ENCODE measurements around the gene TAL1. TPM values are rescaled to one million over a fixed set of nuclear protein-coding genes. Genes with fewer than 3 reads are reported as not detected.
"Not testable (repeated sequence)": the region's sequence is repeated elsewhere in the genome, so short reads cannot be mapped to it uniquely, and the experiment has no call there.

Gene TAL1
- total and polyA plus RNA-seq, 2 experiments from 2014 or later, result not detected

DNA sequence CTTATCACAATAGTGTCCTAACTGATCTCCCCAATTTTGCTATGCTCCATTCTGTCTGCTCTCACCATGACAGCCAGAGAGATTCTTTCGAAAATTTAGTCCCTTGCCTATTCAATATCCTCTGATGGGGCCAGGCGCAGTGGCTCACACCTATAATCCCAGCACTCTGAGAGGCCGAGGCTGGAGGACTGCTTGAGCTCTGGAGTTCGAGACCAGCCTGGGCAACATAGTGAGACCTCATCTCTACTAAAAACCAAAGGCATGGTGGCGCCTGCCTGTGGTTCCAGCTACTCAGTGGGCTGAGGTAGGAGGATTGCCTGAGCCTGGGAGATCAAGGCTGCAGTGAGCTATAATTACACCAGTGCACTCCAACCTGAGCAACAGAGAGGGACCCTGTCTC, 26.1 kb downstream of the TAL1 start (continued):
- TF ChIP-seq, protein P1, sequence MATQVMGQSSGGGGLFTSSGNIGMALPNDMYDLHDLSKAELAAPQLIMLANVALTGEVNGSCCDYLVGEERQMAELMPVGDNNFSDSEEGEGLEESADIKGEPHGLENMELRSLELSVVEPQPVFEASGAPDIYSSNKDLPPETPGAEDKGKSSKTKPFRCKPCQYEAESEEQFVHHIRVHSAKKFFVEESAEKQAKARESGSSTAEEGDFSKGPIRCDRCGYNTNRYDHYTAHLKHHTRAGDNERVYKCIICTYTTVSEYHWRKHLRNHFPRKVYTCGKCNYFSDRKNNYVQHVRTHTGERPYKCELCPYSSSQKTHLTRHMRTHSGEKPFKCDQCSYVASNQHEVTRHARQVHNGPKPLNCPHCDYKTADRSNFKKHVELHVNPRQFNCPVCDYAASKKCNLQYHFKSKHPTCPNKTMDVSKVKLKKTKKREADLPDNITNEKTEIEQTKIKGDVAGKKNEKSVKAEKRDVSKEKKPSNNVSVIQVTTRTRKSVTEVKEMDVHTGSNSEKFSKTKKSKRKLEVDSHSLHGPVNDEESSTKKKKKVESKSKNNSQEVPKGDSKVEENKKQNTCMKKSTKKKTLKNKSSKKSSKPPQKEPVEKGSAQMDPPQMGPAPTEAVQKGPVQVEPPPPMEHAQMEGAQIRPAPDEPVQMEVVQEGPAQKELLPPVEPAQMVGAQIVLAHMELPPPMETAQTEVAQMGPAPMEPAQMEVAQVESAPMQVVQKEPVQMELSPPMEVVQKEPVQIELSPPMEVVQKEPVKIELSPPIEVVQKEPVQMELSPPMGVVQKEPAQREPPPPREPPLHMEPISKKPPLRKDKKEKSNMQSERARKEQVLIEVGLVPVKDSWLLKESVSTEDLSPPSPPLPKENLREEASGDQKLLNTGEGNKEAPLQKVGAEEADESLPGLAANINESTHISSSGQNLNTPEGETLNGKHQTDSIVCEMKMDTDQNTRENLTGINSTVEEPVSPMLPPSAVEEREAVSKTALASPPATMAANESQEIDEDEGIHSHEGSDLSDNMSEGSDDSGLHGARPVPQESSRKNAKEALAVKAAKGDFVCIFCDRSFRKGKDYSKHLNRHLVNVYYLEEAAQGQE (IDR thresholded peaks at IDR 0.05; ENCODE audit: unreplicated experiment), result no peak
- TF ChIP-seq, protein P2, sequence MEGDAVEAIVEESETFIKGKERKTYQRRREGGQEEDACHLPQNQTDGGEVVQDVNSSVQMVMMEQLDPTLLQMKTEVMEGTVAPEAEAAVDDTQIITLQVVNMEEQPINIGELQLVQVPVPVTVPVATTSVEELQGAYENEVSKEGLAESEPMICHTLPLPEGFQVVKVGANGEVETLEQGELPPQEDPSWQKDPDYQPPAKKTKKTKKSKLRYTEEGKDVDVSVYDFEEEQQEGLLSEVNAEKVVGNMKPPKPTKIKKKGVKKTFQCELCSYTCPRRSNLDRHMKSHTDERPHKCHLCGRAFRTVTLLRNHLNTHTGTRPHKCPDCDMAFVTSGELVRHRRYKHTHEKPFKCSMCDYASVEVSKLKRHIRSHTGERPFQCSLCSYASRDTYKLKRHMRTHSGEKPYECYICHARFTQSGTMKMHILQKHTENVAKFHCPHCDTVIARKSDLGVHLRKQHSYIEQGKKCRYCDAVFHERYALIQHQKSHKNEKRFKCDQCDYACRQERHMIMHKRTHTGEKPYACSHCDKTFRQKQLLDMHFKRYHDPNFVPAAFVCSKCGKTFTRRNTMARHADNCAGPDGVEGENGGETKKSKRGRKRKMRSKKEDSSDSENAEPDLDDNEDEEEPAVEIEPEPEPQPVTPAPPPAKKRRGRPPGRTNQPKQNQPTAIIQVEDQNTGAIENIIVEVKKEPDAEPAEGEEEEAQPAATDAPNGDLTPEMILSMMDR (conservative IDR thresholded peaks at IDR 0.05; ENCODE audit: low read depth in 2 of 2), result no peak
- TF ChIP-seq EZH2 (IDR thresholded peaks at IDR 0.05; ENCODE audit: low read depth, unreplicated experiment) (no peak), CREB1 (CRISPR knock-in tag; IDR thresholded peaks at IDR 0.05; ENCODE audit: low read depth) (no peak), STAT1 (IDR thresholded peaks at IDR 0.05; ENCODE audit: unreplicated experiment) (no peak), NANOG (IDR thresholded peaks at IDR 0.05; ENCODE audit: borderline replicate concordance) (no peak)

DNA sequence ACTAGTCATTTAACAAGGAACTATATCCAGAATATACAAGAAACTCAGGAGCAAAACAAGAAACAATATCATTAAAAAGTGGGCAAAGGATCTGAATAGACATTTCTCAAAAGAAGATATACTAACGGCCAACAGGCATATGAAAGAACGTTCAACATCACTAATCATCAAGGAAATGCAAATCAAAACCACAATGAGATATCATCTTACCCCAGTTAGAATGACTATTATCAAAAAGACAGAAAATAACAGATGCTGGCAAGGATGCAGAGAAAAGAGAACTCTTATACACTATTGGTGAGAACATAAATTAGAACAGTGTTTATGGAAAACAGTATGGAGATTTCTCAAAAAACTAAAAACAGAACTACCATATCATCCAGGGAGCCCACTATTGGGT, 28.5 kb downstream of the TAL1 start:
- not testable (repeated sequence) for H3K27ac Mint-ChIP-seq; H3K4me2 ChIP-seq; H2AFZ ChIP-seq; H4K20me1 ChIP-seq (replicated peaks; ENCODE audit: insufficient read depth); H3K9me2 ChIP-seq (ENCODE audit: insufficient read depth); H3K36me3 ChIP-seq (ENCODE audit: insufficient read depth); ATAC-seq; H3K9me3 Mint-ChIP-seq; DNase-seq (ENCODE audit: low spot score); H3K79me2 ChIP-seq (replicated peaks; ENCODE audit: insufficient read depth); H3K36me3 Mint-ChIP-seq (ENCODE audit: low read depth); H3K4me3 ChIP-seq; H3K4me1 Mint-ChIP-seq; H3K4me3 Mint-ChIP-seq; H3K27ac ChIP-seq (ENCODE audit: low read depth); H3F3A ChIP-seq (replicated peaks; ENCODE audit: low read depth)
- H3K4me1 ChIP-seq (ENCODE audit: insufficient read depth), result peaks cover 10% of the 10 kb centered on the region
- peaks cover 50% of the 10 kb centered on the region for H3K27me3 ChIP-seq (ENCODE audit: insufficient read depth)
- H3K27me3 Mint-ChIP-seq (ENCODE audit: insufficient read depth, low read depth, poor library complexity), result peaks cover 20% of the 10 kb centered on the region

DNA sequence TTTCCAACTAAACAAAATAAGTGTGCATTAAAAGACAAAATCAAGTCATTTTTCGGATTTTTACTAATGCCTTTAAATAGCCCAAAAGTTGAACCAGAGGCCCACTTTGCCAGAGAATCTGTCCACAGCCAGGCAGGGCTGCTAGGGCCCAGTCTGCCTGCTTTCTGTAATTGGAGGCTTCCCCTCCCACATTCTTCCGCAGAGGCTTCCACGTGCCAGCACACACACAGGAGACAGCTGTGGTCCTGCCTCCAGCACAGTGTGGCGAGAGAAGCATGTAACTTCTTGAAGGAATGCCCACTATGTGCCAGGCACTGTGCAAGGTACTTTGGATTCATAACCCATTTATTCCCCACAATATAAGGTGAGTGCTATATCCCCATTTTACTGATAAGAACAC, 30.8 kb downstream of the TAL1 start:
- peak; percentile 63 for ATAC-seq
- no peak overlapping the region for H2AFZ ChIP-seq
- peaks cover 11% of the 10 kb centered on the region for H3K27me3 Mint-ChIP-seq (ENCODE audit: insufficient read depth, low read depth, poor library complexity)
- TF ChIP-seq, protein P3, sequence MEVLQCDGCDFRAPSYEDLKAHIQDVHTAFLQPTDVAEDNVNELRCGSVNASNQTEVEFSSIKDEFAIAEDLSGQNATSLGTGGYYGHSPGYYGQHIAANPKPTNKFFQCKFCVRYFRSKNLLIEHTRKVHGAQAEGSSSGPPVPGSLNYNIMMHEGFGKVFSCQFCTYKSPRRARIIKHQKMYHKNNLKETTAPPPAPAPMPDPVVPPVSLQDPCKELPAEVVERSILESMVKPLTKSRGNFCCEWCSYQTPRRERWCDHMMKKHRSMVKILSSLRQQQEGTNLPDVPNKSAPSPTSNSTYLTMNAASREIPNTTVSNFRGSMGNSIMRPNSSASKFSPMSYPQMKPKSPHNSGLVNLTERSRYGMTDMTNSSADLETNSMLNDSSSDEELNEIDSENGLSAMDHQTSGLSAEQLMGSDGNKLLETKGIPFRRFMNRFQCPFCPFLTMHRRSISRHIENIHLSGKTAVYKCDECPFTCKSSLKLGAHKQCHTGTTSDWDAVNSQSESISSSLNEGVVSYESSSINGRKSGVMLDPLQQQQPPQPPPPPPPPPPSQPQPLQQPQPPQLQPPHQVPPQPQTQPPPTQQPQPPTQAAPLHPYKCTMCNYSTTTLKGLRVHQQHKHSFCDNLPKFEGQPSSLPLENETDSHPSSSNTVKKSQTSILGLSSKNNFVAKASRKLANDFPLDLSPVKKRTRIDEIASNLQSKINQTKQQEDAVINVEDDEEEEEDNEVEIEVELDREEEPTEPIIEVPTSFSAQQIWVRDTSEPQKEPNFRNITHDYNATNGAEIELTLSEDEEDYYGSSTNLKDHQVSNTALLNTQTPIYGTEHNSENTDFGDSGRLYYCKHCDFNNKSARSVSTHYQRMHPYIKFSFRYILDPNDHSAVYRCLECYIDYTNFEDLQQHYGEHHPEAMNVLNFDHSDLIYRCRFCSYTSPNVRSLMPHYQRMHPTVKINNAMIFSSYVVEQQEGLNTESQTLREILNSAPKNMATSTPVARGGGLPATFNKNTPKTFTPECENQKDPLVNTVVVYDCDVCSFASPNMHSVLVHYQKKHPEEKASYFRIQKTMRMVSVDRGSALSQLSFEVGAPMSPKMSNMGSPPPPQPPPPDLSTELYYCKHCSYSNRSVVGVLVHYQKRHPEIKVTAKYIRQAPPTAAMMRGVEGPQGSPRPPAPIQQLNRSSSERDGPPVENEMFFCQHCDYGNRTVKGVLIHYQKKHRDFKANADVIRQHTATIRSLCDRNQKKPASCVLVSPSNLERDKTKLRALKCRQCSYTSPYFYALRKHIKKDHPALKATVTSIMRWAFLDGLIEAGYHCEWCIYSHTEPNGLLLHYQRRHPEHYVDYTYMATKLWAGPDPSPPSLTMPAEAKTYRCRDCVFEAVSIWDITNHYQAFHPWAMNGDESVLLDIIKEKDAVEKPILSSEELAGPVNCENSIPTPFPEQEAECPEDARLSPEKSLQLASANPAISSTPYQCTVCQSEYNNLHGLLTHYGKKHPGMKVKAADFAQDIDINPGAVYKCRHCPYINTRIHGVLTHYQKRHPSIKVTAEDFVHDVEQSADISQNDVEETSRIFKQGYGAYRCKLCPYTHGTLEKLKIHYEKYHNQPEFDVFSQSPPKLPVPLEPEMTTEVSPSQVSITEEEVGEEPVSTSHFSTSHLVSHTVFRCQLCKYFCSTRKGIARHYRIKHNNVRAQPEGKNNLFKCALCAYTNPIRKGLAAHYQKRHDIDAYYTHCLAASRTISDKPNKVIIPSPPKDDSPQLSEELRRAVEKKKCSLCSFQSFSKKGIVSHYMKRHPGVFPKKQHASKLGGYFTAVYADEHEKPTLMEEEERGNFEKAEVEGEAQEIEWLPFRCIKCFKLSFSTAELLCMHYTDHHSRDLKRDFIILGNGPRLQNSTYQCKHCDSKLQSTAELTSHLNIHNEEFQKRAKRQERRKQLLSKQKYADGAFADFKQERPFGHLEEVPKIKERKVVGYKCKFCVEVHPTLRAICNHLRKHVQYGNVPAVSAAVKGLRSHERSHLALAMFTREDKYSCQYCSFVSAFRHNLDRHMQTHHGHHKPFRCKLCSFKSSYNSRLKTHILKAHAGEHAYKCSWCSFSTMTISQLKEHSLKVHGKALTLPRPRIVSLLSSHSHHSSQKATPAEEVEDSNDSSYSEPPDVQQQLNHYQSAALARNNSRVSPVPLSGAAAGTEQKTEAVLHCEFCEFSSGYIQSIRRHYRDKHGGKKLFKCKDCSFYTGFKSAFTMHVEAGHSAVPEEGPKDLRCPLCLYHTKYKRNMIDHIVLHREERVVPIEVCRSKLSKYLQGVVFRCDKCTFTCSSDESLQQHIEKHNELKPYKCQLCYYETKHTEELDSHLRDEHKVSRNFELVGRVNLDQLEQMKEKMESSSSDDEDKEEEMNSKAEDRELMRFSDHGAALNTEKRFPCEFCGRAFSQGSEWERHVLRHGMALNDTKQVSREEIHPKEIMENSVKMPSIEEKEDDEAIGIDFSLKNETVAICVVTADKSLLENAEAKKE (CRISPR knock-in tag; IDR thresholded peaks at IDR 0.05), result no peak

More for the DNA sequence above, 30.8 kb downstream of the TAL1 start:
- Histone ChIP-seq H3K4me2 (no peak overlapping the region), H3K4me3 (no peak overlapping the region), H4K20me1 (replicated peaks; ENCODE audit: insufficient read depth) (no peaks in the 10 kb centered on the region), H3K79me2 (replicated peaks; ENCODE audit: insufficient read depth) (no peaks in the 10 kb centered on the region), H3K27ac (ENCODE audit: low read depth) (no peak overlapping the region), H3K4me1 (ENCODE audit: insufficient read depth) (no peaks in the 10 kb centered on the region), H3K27me3 (ENCODE audit: insufficient read depth) (peaks cover 40% of the 10 kb centered on the region; the same call in 1 of the 2 replicates), H3F3A (replicated peaks; ENCODE audit: low read depth) (no peaks in the 10 kb centered on the region), H3K36me3 (ENCODE audit: insufficient read depth) (no peaks in the 10 kb centered on the region), H3K9me2 (ENCODE audit: insufficient read depth) (0 out of 2 replicates have a peak, but pooled peaks cover 3% of the 10 kb centered on the region)
- Mint-ChIP-seq H3K27ac (no peak overlapping the region), H3K36me3 (ENCODE audit: low read depth) (no peaks in the 10 kb centered on the region), H3K4me1 (no peaks in the 10 kb centered on the region; the same call in 1 of the 3 replicates), H3K9me3 (no peaks in the 10 kb centered on the region; the same call in 2 of the 3 replicates), H3K4me3 (no peak overlapping the region)
- no peak for DNase-seq (ENCODE audit: low spot score)
